PC-9 (cell line): ENCODE results near the gene ACBD6.

Experiments used
- EZH2 ChIP-seq: fragments of 200-600 bp; sonication (generic); IDR thresholded peaks from 2 replicates; pipeline ENCODE4 v1.8.0; 2017; ENCODE audit warnings: antibody characterized with exemption, low read depth
- TF ChIP-seq, protein P1 (sequence below): fragments of 200-600 bp; sonication (generic); conservative IDR thresholded peaks from 2 replicates; pipeline ENCODE4 v1.6.1; 2017; ENCODE audit warnings: mixed run types, antibody characterized with exemption, mild to moderate bottlenecking, moderate library complexity

- TF ChIP-seq EZH2: no peak
- TF ChIP-seq, protein P1, sequence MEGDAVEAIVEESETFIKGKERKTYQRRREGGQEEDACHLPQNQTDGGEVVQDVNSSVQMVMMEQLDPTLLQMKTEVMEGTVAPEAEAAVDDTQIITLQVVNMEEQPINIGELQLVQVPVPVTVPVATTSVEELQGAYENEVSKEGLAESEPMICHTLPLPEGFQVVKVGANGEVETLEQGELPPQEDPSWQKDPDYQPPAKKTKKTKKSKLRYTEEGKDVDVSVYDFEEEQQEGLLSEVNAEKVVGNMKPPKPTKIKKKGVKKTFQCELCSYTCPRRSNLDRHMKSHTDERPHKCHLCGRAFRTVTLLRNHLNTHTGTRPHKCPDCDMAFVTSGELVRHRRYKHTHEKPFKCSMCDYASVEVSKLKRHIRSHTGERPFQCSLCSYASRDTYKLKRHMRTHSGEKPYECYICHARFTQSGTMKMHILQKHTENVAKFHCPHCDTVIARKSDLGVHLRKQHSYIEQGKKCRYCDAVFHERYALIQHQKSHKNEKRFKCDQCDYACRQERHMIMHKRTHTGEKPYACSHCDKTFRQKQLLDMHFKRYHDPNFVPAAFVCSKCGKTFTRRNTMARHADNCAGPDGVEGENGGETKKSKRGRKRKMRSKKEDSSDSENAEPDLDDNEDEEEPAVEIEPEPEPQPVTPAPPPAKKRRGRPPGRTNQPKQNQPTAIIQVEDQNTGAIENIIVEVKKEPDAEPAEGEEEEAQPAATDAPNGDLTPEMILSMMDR: no peak
Measured at GRCh38 chr1:180370597-180370996, 131.8 kb downstream of the ACBD6 start.
